GM12878 (cell line): Measurements from ENCODE around the gene C9orf72. TPM values are rescaled to one million over a fixed set of nuclear protein-coding genes. Genes with fewer than 3 reads are reported as not detected.

ENCODE experiments used
- ATAC-seq: fragments of 200-7000 bp; cut with Tn5 transposase; 3 replicates; pipeline ENCODE4 v1.9.1; 2020; ENCODE audit warnings: mild to moderate bottlenecking, moderate library complexity
- BruUV-seq: library from RNA; stranded (reverse); fragments of 400-500 nt; replicated peaks from 2 replicates; lab custom pipeline; 2021; lab: Mats Ljungman, UMichigan
- CTCF ChIA-PET: fragments of 300-600 bp; sonication (Branson Sonifier 250); formaldehyde crosslinking; extraction: SDS; loops from one replicate; lab custom pipeline; 2021; ENCODE audit warnings: inconsistent platforms; lab: Yijun Ruan, JAX
- POLR2A ChIA-PET: fragments of 350-600 bp; formaldehyde crosslinking; extraction: SDS; loops from one replicate; lab custom pipeline; 2021; ENCODE audit warnings: inconsistent platforms; lab: Charles Lee
- RAD21 ChIA-PET: fragments of 300-600 bp; sonication (Branson Sonifier 250); formaldehyde crosslinking; loops from one replicate; lab custom pipeline; 2023; ENCODE audit warnings: antibody characterized with exemption; ENCODE audit not compliant: unreplicated experiment; lab: Charles Lee
- SMC1A ChIA-PET: fragments of 300-600 bp; sonication (Branson Sonifier 250); formaldehyde crosslinking; loops from one replicate; lab custom pipeline; 2023; ENCODE audit not compliant: unreplicated experiment, uncharacterized antibody; lab: Charles Lee
- DNase-seq: peaks from one replicate; pipeline ENCODE4 v3.0.0-alpha.2; 2011; ENCODE audit warnings: low read depth, low spot score
- FAIRE-seq: peaks from 3 replicates; lab custom pipeline; 2011; peaks lifted over from hg19 to GRCh38; lab: Jason Lieb, UNC
- H2AFZ ChIP-seq: 2 replicates; pipeline ENCODE4 v1.6.0; 2011; ENCODE audit warnings: low read depth, low read length, control low read depth; ENCODE audit not compliant: control insufficient read depth
- H3K27ac ChIP-seq: 2 replicates; pipeline ENCODE4 v1.5.1; 2011; ENCODE audit warnings: control low read depth; ENCODE audit not compliant: control insufficient read depth, insufficient read depth
- H3K27me3 ChIP-seq, 2 experiments: replicated peaks in 1 of 2; 2 replicates each; pipeline versions ENCODE4 v1.6.0 to v1.6.1; 2011; ENCODE audit warnings: low read length in 1 of 2; ENCODE audit not compliant: control insufficient read depth in 2 of 2, insufficient read depth in 2 of 2
- H3K36me3 ChIP-seq, 2 experiments: 2 replicates each; pipeline ENCODE4 v1.5.1; 2011; ENCODE audit warnings: low read length in 1 of 2; ENCODE audit not compliant: control insufficient read depth in 2 of 2, insufficient read depth in 2 of 2
- H3K4me1 ChIP-seq: 2 replicates; pipeline ENCODE4 v1.6.1; 2011; ENCODE audit warnings: mild to moderate bottlenecking, low read length, moderate library complexity, mixed read lengths; ENCODE audit not compliant: control insufficient read depth, insufficient read depth
- H3K4me2 ChIP-seq: 2 replicates; pipeline ENCODE4 v1.6.0; 2011; ENCODE audit warnings: control low read depth; ENCODE audit not compliant: control insufficient read depth, insufficient read depth
- H3K4me3 ChIP-seq: fragments of 200-600 bp; sonication (generic); 2 replicates; pipeline ENCODE4 v1.5.1; 2016
- H3K79me2 ChIP-seq: 2 replicates; pipeline ENCODE4 v1.6.0; 2011; ENCODE audit warnings: low read length; ENCODE audit not compliant: control insufficient read depth, insufficient read depth
- H3K9ac ChIP-seq: 2 replicates; pipeline ENCODE4 v1.8.0; 2011; ENCODE audit warnings: low read length, control low read depth, mixed read lengths; ENCODE audit not compliant: control insufficient read depth, insufficient read depth
- H3K9me3 ChIP-seq: replicated peaks from 3 replicates; pipeline ENCODE4 v1.5.1; 2011; ENCODE audit warnings: mild to moderate bottlenecking, low read length; ENCODE audit not compliant: control insufficient read depth, insufficient read depth
- H4K20me1 ChIP-seq: 2 replicates; pipeline ENCODE4 v1.6.0; 2011; ENCODE audit not compliant: control insufficient read depth, insufficient read depth
- CBFB ChIP-seq: IDR thresholded peaks from 2 replicates; pipeline ENCODE4 v1.6.1; 2016; ENCODE audit warnings: antibody characterized with exemption, low read depth
- CBX3 ChIP-seq: fragments of 200-600 bp; sonication (generic); IDR thresholded peaks from 2 replicates; pipeline ENCODE4 v1.6.1; 2016; ENCODE audit warnings: low read depth, borderline replicate concordance
- CHD2 ChIP-seq: IDR thresholded peaks from 2 replicates; pipeline ENCODE4 v1.6.1; 2011; ENCODE audit warnings: low read depth, low read length, improper control_type of control experiment, borderline replicate concordance
- CHD4 ChIP-seq: fragments of 200-600 bp; sonication (generic); IDR thresholded peaks from 2 replicates; pipeline ENCODE4 v1.6.1; 2016; ENCODE audit warnings: mild to moderate bottlenecking
- E2F4 ChIP-seq: IDR thresholded peaks from 2 replicates; pipeline ENCODE4 v1.6.1; 2012; ENCODE audit warnings: low read depth, low read length, improper control_type of control experiment
- ETV6 ChIP-seq, 2 experiments: fragments of 450-650 bp in 1 of 2; IDR thresholded peaks in 1 of 2; conservative IDR thresholded peaks in 1 of 2; 2 replicates each; pipeline ENCODE4 v1.6.1; 2014; ENCODE audit warnings: antibody characterized with exemption in 1 of 2, borderline replicate concordance in 1 of 2, low read depth in 1 of 2, mild to moderate bottlenecking in 1 of 2, moderate library complexity in 1 of 2
- FOS ChIP-seq: IDR thresholded peaks from 3 replicates; pipeline ENCODE4 v1.6.1; 2011; ENCODE audit warnings: borderline replicate concordance; ENCODE audit not compliant: insufficient read length; ENCODE audit errors: extremely low read depth
- IRF4 ChIP-seq: IDR thresholded peaks from 2 replicates; pipeline ENCODE4 v1.6.1; 2011; ENCODE audit warnings: low read depth, low read length
- MAX ChIP-seq: IDR thresholded peaks from 2 replicates; pipeline ENCODE4 v1.6.1; 2012; ENCODE audit warnings: low read depth, low read length, improper control_type of control experiment
- NRF1 ChIP-seq: conservative IDR thresholded peaks from 2 replicates; pipeline ENCODE4 v1.6.1; 2011; ENCODE audit warnings: mild to moderate bottlenecking, low read depth, low read length, improper control_type of control experiment
- PAX8 ChIP-seq: fragments of 450-650 bp; IDR thresholded peaks from 2 replicates; pipeline ENCODE4 v1.6.1; 2017; ENCODE audit warnings: mild to moderate bottlenecking, moderate library complexity
- POLR2AphosphoS2 ChIP-seq: IDR thresholded peaks from 2 replicates; pipeline ENCODE4 v1.6.1; 2011; ENCODE audit warnings: low read depth, mild to moderate bottlenecking, low read length, improper control_type of control experiment, moderate library complexity
- RBBP5 ChIP-seq: fragments of 200-600 bp; sonication (generic); conservative IDR thresholded peaks from 2 replicates; pipeline ENCODE4 v1.6.1; 2016
- RCOR1 ChIP-seq: conservative IDR thresholded peaks from 2 replicates; pipeline ENCODE4 v1.6.1; 2012; ENCODE audit warnings: low read depth, low read length, improper control_type of control experiment
- RFX5 ChIP-seq: IDR thresholded peaks from 2 replicates; pipeline ENCODE4 v1.6.1; 2011; ENCODE audit warnings: low read depth, low read length, improper control_type of control experiment
- SMARCA5 ChIP-seq: fragments of 450-650 bp; IDR thresholded peaks from 2 replicates; pipeline ENCODE4 v1.6.1; 2017; ENCODE audit warnings: mild to moderate bottlenecking
- SUPT20H ChIP-seq: IDR thresholded peaks from 2 replicates; pipeline ENCODE4 v1.6.1; 2011; ENCODE audit warnings: low read depth, mild to moderate bottlenecking, low read length, moderate library complexity, borderline replicate concordance; ENCODE audit not compliant: control insufficient read depth
- TBL1XR1 ChIP-seq: IDR thresholded peaks from 2 replicates; pipeline ENCODE4 v1.6.1; 2012; ENCODE audit warnings: low read depth, low read length, improper control_type of control experiment
- WRNIP1 ChIP-seq: IDR thresholded peaks from 2 replicates; pipeline ENCODE4 v1.6.1; 2011; ENCODE audit warnings: low read depth, low read length, improper control_type of control experiment, borderline replicate concordance
- WGBS: methylation state at CpG from one replicate; pipeline ENCODE4 v1.1.6; 2016; ENCODE audit warnings: low lambda C conversion rate; ENCODE audit not compliant: insufficient replicate concordance, insufficient coverage; ENCODE audit errors: missing lambda C conversion rate; 5-methylcytosine and 5-hydroxymethylcytosine counted together
- in situ Hi-C: fragments of 300-500 bp; cut with MboI; formaldehyde crosslinking; loops from 9 replicates; pipeline ENCODE4 v1.14.3; 2018; ENCODE audit warnings: mixed read lengths
- intact Hi-C: fragments of 100-400 bp; cut with micrococcal nuclease; formaldehyde crosslinking; loops from one replicate; pipeline ENCODE4 v1.14.2; 2022; ENCODE audit not compliant: unreplicated experiment
- polyA plus RNA-seq, 11 experiments: library from polyadenylated mRNA; depleted of rRNA in 4 of 11; unstranded in 6 of 11; stranded (reverse) in 5 of 11; fragments of >200 nt; fragmentation: Nextera tagmentation in 4 of 11; fragmentation: Illumina TruSeq in 1 of 11; extraction: Ambion mirVana in 4 of 11; extraction: Trizol in 1 of 11; gene quantifications; 1 replicate in 1 of 11; 2 replicates in 10 of 11; pipeline versions ENCODE4 v1.2.1 to v1.2.3, GENCODE V29; 2011 to 2016; ENCODE audit warnings: inconsistent platforms in 2 of 11, missing spikeins in 2 of 11, low read depth in 1 of 11
- total RNA-seq, 4 experiments: library from RNA; depleted of rRNA in 3 of 4; stranded (reverse); fragments of >200 nt in 3 of 4; fragmentation: Illumina TruSeq in 1 of 4; extraction: Trizol in 1 of 4; gene quantifications; 2 replicates each; pipeline versions ENCODE4 v1.2.1 to v1.2.3, GENCODE V29; 2013 to 2021
- TF ChIP-seq, protein P1 (sequence below): IDR thresholded peaks from 2 replicates; pipeline ENCODE4 v1.6.1; 2011; ENCODE audit warnings: low read depth, mild to moderate bottlenecking, low read length, moderate library complexity, borderline replicate concordance; ENCODE audit errors: extremely low read depth

The C9orf72 gene
- total and polyA plus RNA-seq, 10 of the 15 experiments (the other 5 are each of a cell fraction or from before 2014, with no cell fraction given): 4.8 to 9.0 (median 6.4) TPM

- TF ChIP-seq RFX5 (no peak), E2F4 (no peak), WRNIP1 (no peak), MAX (no peak), CBFB (no peak), RBBP5 (no peak), TBL1XR1 (no peak), IRF4 (no peak), ETV6 (conservative IDR thresholded peaks at IDR 0.05 in 1 of 2, IDR thresholded peaks at IDR 0.05 in 1 of 2; ENCODE audit: borderline replicate concordance in 1 of 2, low read depth in 1 of 2) (no peak), SMARCA5 (no peak), SUPT20H (no peak)
- TF ChIP-seq, protein P1, sequence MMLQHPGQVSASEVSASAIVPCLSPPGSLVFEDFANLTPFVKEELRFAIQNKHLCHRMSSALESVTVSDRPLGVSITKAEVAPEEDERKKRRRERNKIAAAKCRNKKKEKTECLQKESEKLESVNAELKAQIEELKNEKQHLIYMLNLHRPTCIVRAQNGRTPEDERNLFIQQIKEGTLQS: no peak
- TF ChIP-seq, all 136 proteins: peak for 0
Observed at GRCh38 chr9:27533311-27533710, 40.0 kb downstream of the C9orf72 start (continued).

GRCh38 chr9:27532046-27532445 lies 41.2 kb downstream of the C9orf72 start:
- Histone ChIP-seq H3K27ac (no peak overlapping the region), H3K9ac (no peak overlapping the region), H3K27me3 (no peaks in the 10 kb centered on the region), H4K20me1 (no peaks in the 10 kb centered on the region), H3K4me2 (no peak overlapping the region), H3K79me2 (no peaks in the 10 kb centered on the region), H3K36me3 (no peaks in the 10 kb centered on the region), H3K4me1 (no peaks in the 10 kb centered on the region; the same call in none of the 2 replicates)
- intact Hi-C loops (no loop called here), in situ Hi-C loops (no loop called here)
- 3% methylated on average over 1 of the region's 1 CpG for WGBS
- DNase-seq (no peak), ATAC-seq (no peak)
- SMC1A ChIA-PET: interaction anchor here (1.3 to 11.1 kb wide), 8 partner anchors 9 to 199 kb away, joined by 3 to 89 read pairs (median 4); no protein-coding TSS in a partner anchor
- RAD21 ChIA-PET: interaction anchor here (2.6 to 5.9 kb wide), 2 partner anchors 179 to 198 kb away, joined by 10 to 97 read pairs; no protein-coding TSS in a partner anchor
- no TSS peak for BruUV-seq
- CTCF ChIA-PET: interaction anchor here (0.6 to 7.9 kb wide), 6 partner anchors 15 to 257 kb away, joined by 3 to 116 read pairs (median 3); no protein-coding TSS in a partner anchor
- no peak for TF ChIP-seq PAX8
- no peak for TF ChIP-seq CBX3
- TF ChIP-seq RFX5: no peak
- no peak for TF ChIP-seq POLR2AphosphoS2
- TF ChIP-seq FOS: no peak
- no peak for TF ChIP-seq CHD4
- no peak for TF ChIP-seq NRF1
- no peak for TF ChIP-seq RCOR1
- TF ChIP-seq CHD2: no peak
- TF ChIP-seq, all 136 proteins: peak for 0
- Histone ChIP-seq H3K4me3 (no peak overlapping the region), H3K9me3 (no peaks in the 10 kb centered on the region), H2AFZ (no peak overlapping the region)
- POLR2A ChIA-PET: interaction anchor here (1.7 kb wide), 1 partner anchor 165 kb away, joined by 5 read pairs; no protein-coding TSS in a partner anchor
- FAIRE-seq: no peak
